Stomach (tissue), 4 donors: ENCODE results near the gene CDC37L1.

ENCODE experiments used
- CTCF ChIP-seq, 7 experiments: fragments of 450-650 bp in 4 of 7; fragments of 200-600 bp in 3 of 7; sonication (generic) in 3 of 7; IDR thresholded peaks; one replicate each; pipeline ENCODE4 v1.5.1; 2016 to 2019; ENCODE audit warnings: antibody characterized with exemption in 7 of 7, control low read depth in 2 of 7, mild to moderate bottlenecking in 1 of 7
- POLR2A ChIP-seq, 4 donors: fragments of 450-650 bp; IDR thresholded peaks; one replicate each; pipeline ENCODE4 v1.6.1; 2016; ENCODE audit warnings: antibody characterized with exemption in 4 of 4, control low read depth in 2 of 4, mild to moderate bottlenecking in 1 of 4, moderate library complexity in 1 of 4
- POLR2AphosphoS5 ChIP-seq, 3 donors: sonication (generic); formaldehyde crosslinking; IDR thresholded peaks; one replicate each; pipeline ENCODE4 v1.6.1; 2016; ENCODE audit warnings: antibody characterized with exemption in 3 of 3

- TF ChIP-seq CTCF (IDR thresholded peaks at IDR 0.05) = no peak
- TF ChIP-seq POLR2A (IDR thresholded peaks at IDR 0.05) = no peak
- TF ChIP-seq POLR2AphosphoS5 (IDR thresholded peaks at IDR 0.05) = no peak
Measured at GRCh38 chr9:4709380-4709779, 30.0 kb downstream of the CDC37L1 start.
